K562 (cell line): ENCODE results near the gene ACER1. TPM values are rescaled to one million over a fixed set of nuclear protein-coding genes. Genes with fewer than 3 reads are reported as not detected.

ENCODE experiments used
- E2F1 ChIP-seq: sonication (generic); formaldehyde crosslinking; IDR thresholded peaks from 2 replicates; pipeline ENCODE4 v1.8.1; 2023; ENCODE audit warnings: mild to moderate bottlenecking, missing genetic modification reagents, moderate library complexity
- E2F6 ChIP-seq, 2 experiments: IDR thresholded peaks; 2 replicates each; pipeline ENCODE4 v1.6.1; 2011; ENCODE audit warnings: borderline replicate concordance in 1 of 2, control low read depth in 1 of 2, low read depth in 1 of 2, low read length in 1 of 2, mild to moderate bottlenecking in 1 of 2, mixed read lengths in 1 of 2, moderate library complexity in 1 of 2; ENCODE audit not compliant: insufficient read depth in 1 of 2, insufficient read length in 1 of 2, poor library complexity in 1 of 2, severe bottlenecking in 1 of 2; ENCODE audit errors: extremely low read depth in 1 of 2
- GMEB1 ChIP-seq: fragments of 250-450 bp; sonication (Bioruptor Pico); IDR thresholded peaks from 2 replicates; pipeline ENCODE4 v1.4.0; 2020; ENCODE audit warnings: mild to moderate bottlenecking
- IRF2 ChIP-seq: sonication (generic); formaldehyde crosslinking; IDR thresholded peaks from 2 replicates; pipeline ENCODE4 v1.8.1; 2022; ENCODE audit warnings: mild to moderate bottlenecking, missing genetic modification reagents
- MTA3 ChIP-seq: fragments of 450-650 bp; formaldehyde crosslinking; IDR thresholded peaks from 2 replicates; pipeline ENCODE4 v1.6.1; 2017; ENCODE audit warnings: mild to moderate bottlenecking, borderline replicate concordance
- PKNOX1 ChIP-seq: fragments of 450-650 bp; IDR thresholded peaks from 2 replicates; pipeline ENCODE4 v1.6.1; 2016
- POLR2B ChIP-seq: fragments of 450-650 bp; IDR thresholded peaks from 2 replicates; pipeline ENCODE4 v1.6.1; 2018; ENCODE audit warnings: low read depth; ENCODE audit not compliant: partially characterized antibody
- RHOXF2B ChIP-seq: fragments of 250-450 bp; sonication (Bioruptor Pico); conservative IDR thresholded peaks from 2 replicates; pipeline ENCODE4 v1.5.1; 2021
- SIN3A ChIP-seq, 2 experiments: fragments of 150-350 bp in 1 of 2; IDR thresholded peaks; 2 replicates each; pipeline ENCODE4 v1.6.1; 2011 to 2016; ENCODE audit warnings: borderline replicate concordance in 2 of 2, low read depth in 2 of 2, low read length in 2 of 2, mild to moderate bottlenecking in 2 of 2, moderate library complexity in 2 of 2; ENCODE audit not compliant: control insufficient read depth in 1 of 2
- SIN3B ChIP-seq: fragments of 450-650 bp; IDR thresholded peaks from 2 replicates; pipeline ENCODE4 v1.6.1; 2017; ENCODE audit warnings: low read depth, mild to moderate bottlenecking, moderate library complexity
- ZFP91 ChIP-seq: sonication (generic); formaldehyde crosslinking; IDR thresholded peaks from 2 replicates; pipeline ENCODE4 v1.8.0; 2022; ENCODE audit warnings: mild to moderate bottlenecking, missing genetic modification reagents
- ZNF217 ChIP-seq: sonication (generic); formaldehyde crosslinking; IDR thresholded peaks from 2 replicates; pipeline ENCODE4 v1.8.0; 2022; ENCODE audit warnings: mild to moderate bottlenecking, missing genetic modification reagents
- ZNF280A ChIP-seq: fragments of 450-650 bp; IDR thresholded peaks from 2 replicates; pipeline ENCODE4 v1.6.1; 2018; ENCODE audit warnings: mild to moderate bottlenecking, low read depth; ENCODE audit not compliant: partially characterized antibody
- ZNF449 ChIP-seq: fragments of 250-450 bp; sonication (Bioruptor Pico); IDR thresholded peaks from 2 replicates; pipeline ENCODE4 v1.8.0; 2022; ENCODE audit warnings: moderate library complexity, mild to moderate bottlenecking, inconsistent platforms
- ZZZ3 ChIP-seq: fragments of 450-650 bp; IDR thresholded peaks from 2 replicates; pipeline ENCODE4 v1.6.1; 2016; ENCODE audit warnings: antibody characterized with exemption, mild to moderate bottlenecking, moderate library complexity
- polyA plus RNA-seq, 8 experiments: library from polyadenylated mRNA; depleted of rRNA in 4 of 8; stranded (reverse) in 5 of 8; unstranded in 3 of 8; fragments of >200 nt; fragmentation: Nextera tagmentation in 2 of 8; fragmentation: Illumina TruSeq in 1 of 8; extraction: Ambion mirVana in 2 of 8; extraction: Trizol in 1 of 8; gene quantifications; 2 replicates each; pipeline versions ENCODE4 v1.2.1 to v1.2.3, GENCODE V29; 2011 to 2014; ENCODE audit warnings: inconsistent platforms in 1 of 8, missing spikeins in 1 of 8
- total RNA-seq, 7 experiments: library from RNA; depleted of rRNA in 6 of 7; stranded (reverse); fragments of >200 nt in 6 of 7; fragmentation: Illumina TruSeq in 2 of 7; extraction: Trizol in 2 of 7; gene quantifications; 2 replicates each; pipeline versions ENCODE4 v1.2.1 to v1.2.3, GENCODE V29; 2011 to 2021; ENCODE audit warnings: low replicate concordance in 1 of 7

Gene ACER1
- total and polyA plus RNA-seq, 9 of the 15 experiments (the other 6 are each of a cell fraction or from before 2014, with no cell fraction given) = not detected

- TF ChIP-seq ZNF280A = no peak
- TF ChIP-seq ZZZ3 = no peak
- TF ChIP-seq ZNF449 = no peak
- TF ChIP-seq ZNF217 (CRISPR knock-in tag) = no peak
- TF ChIP-seq IRF2 = no peak
- peak; percentile 89; the same call in 1 of the 2 replicates for TF ChIP-seq MTA3
- TF ChIP-seq ZFP91 = 0 out of 2 replicates have a peak, but pooled peaks have one; percentile 1
- TF ChIP-seq PKNOX1 = peak; percentile 100
- TF ChIP-seq SIN3A (IDR thresholded peaks at IDR 0.05; ENCODE audit: borderline replicate concordance in 2 of 2, control insufficient read depth in 1 of 2, low read depth in 2 of 2, low read length in 2 of 2) = peak in 1 of 2 experiments; percentile 72; a peak in 2 of 4 replicates
- 0 out of 2 replicates have a peak, but pooled peaks have one; percentile 15 for TF ChIP-seq RHOXF2B (CRISPR knock-in tag)
- TF ChIP-seq E2F6 (IDR thresholded peaks at IDR 0.05; ENCODE audit: borderline replicate concordance in 1 of 2, extremely low read depth in 1 of 2, insufficient read depth in 1 of 2, insufficient read length in 1 of 2, low read depth in 1 of 2, low read length in 1 of 2, poor library complexity in 1 of 2, severe bottlenecking in 1 of 2) = peak in 1 of 2 experiments; percentile 23
- no peak; the same call in 1 of the 2 replicates for TF ChIP-seq E2F1 (CRISPR knock-in tag)
- TF ChIP-seq SIN3B = no peak
- no peak for TF ChIP-seq GMEB1 (CRISPR knock-in tag)
- TF ChIP-seq POLR2B = peak; percentile 57
Measured at GRCh38 chr19:6372594-6373095, 39.2 kb upstream of the ACER1 start, which contains the start of gene ALKBH7 (continued).
